GM12865 (cell line): ENCODE measurements around the gene TMEM26.

Source experiments
- DNase-seq: peaks from one replicate; pipeline ENCODE4 v3.0.0; 2010; ENCODE audit warnings: low read depth
- H3K4me3 ChIP-seq: 2 replicates; pipeline ENCODE4 v1.5.1; 2011; ENCODE audit warnings: mild to moderate bottlenecking, low read depth, low read length, control low read depth
- TF ChIP-seq, protein P1 (sequence below): IDR thresholded peaks from 2 replicates; pipeline ENCODE4 v1.5.1; 2011; ENCODE audit warnings: low read length, control low read depth, low read depth, inconsistent platforms; ENCODE audit not compliant: insufficient read depth; ENCODE audit errors: missing control alignments

TMEM26 gene

DNA sequence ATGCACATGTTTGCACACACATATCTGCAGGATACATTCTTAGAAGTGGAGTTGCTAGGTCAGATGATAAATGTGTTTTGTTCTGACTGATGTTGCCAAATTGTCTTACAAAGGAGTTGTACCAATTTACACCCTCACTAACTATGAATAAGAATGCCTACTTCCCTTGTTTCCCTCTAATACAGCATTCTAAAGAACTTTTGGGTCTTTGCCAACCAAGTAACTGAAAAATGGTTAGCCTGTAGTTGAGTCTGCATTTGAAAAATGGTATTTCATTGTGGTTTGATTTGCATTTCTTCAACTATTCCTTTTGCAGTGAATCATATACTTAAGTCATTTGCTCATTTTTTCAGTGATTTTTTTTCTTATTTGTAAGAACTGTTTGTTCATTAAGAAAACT lies 48.4 kb downstream of the TMEM26 start:
- DNase-seq = no peak
- H3K4me3 ChIP-seq = no peak overlapping the region
- TF ChIP-seq, protein P1, sequence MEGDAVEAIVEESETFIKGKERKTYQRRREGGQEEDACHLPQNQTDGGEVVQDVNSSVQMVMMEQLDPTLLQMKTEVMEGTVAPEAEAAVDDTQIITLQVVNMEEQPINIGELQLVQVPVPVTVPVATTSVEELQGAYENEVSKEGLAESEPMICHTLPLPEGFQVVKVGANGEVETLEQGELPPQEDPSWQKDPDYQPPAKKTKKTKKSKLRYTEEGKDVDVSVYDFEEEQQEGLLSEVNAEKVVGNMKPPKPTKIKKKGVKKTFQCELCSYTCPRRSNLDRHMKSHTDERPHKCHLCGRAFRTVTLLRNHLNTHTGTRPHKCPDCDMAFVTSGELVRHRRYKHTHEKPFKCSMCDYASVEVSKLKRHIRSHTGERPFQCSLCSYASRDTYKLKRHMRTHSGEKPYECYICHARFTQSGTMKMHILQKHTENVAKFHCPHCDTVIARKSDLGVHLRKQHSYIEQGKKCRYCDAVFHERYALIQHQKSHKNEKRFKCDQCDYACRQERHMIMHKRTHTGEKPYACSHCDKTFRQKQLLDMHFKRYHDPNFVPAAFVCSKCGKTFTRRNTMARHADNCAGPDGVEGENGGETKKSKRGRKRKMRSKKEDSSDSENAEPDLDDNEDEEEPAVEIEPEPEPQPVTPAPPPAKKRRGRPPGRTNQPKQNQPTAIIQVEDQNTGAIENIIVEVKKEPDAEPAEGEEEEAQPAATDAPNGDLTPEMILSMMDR = no peak

DNA sequence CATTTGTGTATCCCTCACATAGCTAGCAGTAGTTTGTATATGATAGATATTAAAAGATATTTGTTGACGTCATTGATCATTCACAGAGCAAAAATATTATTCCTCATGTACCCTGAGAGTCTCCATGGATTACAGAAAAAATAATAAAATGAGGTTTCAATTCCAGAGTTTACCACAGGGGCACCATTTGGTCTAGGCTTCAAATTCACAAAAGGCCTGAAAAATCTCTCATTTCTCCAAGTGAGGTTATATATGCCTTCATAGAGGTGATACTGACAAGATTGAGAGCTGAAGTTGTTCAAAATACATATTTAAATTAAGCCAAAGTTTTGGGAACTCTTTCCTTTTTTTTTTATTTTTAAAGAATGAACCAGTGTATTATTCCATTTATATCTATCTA lies 52.7 kb downstream of the TMEM26 start:
- no peak for DNase-seq
- TF ChIP-seq, protein P1 = no peak
- H3K4me3 ChIP-seq = no peak overlapping the region

DNA sequence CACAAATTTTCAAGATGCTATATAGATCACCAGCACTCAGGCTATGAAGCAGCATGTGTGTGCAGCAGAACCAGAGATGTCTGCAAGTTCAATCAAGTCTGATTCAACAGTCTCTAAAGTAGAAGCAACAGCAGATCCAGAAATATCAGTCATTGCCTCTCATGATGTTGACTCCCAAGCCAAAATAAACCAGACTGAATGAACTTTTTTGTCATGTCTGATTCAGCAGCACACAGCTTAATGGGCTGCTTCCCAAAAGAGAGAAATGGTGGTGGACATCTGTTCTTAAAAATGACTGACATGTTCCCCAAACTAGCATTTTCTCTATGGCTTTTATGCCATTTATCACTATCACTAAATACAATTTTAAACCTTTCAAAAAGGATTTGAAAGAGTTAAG lies 53.8 kb downstream of the TMEM26 start:
- no peak overlapping the region for H3K4me3 ChIP-seq
- TF ChIP-seq, protein P1 = no peak
- DNase-seq = no peak

GRCh38 chr10:61398366-61399129 lies 54.6 kb downstream of the TMEM26 start:
- TF ChIP-seq, protein P1 = no peak
- H3K4me3 ChIP-seq = no peak overlapping the region
- no peak for DNase-seq

- no peak overlapping the region for H3K4me3 ChIP-seq
- TF ChIP-seq, protein P1 = no peak
- no peak for DNase-seq
These were observed 55.8 kb downstream of the TMEM26 start for GRCh38 chr10:61397175-61397986.

- H3K4me3 ChIP-seq = no peak overlapping the region
- DNase-seq = no peak
- TF ChIP-seq, protein P1 = no peak
These were observed 61.9 kb downstream of the TMEM26 start for GRCh38 chr10:61391281-61391680.
